ENCODE results near the gene CYP2S1.
"Not testable (repeated sequence)": the region's sequence is repeated elsewhere in the genome, so short reads cannot be mapped to it uniquely, and the experiment has no call there.

CYP2S1 gene

DNA sequence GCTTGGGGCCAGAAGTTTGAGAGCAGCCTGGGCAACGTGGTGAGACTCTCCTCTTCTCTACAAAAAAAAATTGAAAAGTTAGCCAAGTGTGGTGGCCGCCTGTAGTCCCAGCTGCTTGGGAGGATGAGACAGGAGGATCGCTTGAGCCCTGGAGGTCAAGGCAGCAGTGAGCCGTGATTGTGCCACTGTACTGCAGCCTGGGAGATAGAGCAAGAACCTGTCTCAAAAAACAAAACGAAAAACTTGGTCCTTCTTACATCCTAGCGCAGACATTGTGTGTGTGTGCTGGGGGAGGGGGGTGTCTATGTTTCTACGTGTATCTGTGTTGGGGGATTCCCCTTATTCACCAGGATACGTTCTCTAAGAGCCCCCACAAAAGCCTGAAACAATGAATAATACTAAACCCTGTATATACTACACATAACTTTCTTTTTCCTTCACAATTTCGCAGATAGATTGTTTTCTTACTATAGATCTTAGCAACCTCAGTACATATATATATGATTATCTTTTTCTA, 33.9 kb downstream of the CYP2S1 start:
- DNase-seq = no peak

DNA sequence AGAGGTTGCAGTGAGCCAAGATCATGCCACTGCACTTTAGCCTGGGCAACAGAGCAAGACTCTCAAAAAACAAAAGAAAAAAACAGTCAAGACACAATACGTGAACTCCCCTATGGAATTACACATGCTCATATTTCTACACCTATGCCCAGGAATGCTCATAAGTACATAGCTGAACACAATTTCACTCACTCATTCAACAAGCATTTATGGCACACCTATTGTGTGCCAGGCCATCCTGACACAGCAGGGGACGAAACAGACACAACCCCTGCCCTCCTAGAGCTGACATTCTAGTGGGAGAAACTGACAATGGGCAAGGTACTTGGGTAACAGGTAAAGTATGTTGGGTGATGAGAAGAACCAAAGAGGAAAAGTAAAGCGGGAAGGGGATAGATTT, 35.5 kb downstream of the CYP2S1 start:
- DNase-seq = no peak

DNA sequence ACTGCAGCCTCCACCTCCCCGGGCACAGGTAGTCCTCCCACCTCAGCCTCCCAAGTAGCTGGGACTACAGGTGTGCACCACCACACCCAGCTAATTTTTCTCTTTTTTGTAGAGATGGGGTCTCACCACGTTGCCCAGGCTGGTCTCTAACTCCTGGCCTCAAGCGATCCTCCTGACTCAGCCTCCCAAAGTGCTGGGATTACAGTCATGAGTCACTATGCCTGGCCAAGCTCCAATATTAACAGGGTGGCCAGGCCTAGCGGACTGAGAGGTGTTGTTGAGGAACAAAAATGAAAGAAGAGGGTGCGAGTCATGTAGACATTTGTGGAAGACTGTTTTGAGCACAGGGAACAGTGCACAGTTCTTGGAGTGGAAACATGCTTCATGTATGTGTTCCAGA, 36.3 kb downstream of the CYP2S1 start:
- DNase-seq = not testable (repeated sequence)

DNA sequence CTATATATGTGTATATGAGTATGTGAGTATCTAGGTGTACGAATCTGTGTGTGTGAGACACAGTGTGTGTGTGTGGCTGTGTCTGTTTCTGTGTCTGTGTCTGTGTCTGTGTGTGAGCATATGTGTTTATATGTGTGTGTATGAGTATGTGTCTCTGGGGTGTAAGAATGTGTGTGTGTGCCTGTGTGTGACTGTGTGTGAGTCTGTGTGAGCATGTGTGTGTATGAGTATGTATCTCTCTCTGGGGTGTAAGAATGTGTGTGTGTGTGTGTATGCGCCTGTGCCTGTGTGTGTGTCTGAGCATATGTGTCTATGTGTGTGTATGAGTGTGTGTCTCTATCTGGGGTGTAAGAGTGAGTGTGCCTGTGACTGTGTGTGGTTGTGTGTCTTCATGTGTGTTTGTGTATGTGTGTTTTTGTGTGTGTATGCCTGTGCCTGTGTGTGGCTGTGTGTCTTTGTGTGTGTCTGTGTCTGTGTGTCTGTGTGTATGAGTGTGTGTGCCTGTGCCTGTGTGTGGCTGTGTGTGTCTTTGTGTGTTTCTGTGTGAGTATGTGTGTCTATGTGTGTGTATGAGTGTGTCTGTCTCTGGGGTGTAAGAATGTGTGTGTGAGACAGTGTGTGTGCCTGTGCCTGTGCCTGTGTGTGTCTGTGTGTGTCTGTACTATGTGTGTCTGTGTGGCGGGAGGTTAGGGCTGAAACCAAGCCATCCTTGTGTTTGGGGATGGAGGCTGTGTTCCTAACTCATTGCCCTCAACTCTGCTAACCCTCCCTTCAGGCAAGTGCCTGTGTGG, 37.2 kb downstream of the CYP2S1 start:
- no peak for DNase-seq

DNA sequence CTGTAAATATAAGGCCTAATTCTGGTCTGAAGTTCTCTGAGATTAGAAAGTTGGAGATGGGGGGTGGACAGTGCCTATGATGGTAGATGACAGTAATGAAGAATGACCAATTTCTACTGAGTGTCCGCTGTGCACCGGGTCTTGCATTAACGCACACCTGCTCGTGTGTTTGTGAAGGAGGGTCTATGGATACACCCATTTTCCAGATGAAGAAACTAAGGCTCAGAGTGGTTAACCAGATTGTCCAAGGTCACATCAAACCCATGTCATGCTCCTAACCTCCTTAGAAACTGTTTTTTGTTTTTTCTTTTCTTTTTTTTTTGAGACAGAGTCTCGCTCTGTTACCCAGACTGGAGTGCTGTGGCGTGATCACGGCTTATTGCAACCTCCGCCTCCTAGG, 39.7 kb downstream of the CYP2S1 start:
- DNase-seq = no peak

DNA sequence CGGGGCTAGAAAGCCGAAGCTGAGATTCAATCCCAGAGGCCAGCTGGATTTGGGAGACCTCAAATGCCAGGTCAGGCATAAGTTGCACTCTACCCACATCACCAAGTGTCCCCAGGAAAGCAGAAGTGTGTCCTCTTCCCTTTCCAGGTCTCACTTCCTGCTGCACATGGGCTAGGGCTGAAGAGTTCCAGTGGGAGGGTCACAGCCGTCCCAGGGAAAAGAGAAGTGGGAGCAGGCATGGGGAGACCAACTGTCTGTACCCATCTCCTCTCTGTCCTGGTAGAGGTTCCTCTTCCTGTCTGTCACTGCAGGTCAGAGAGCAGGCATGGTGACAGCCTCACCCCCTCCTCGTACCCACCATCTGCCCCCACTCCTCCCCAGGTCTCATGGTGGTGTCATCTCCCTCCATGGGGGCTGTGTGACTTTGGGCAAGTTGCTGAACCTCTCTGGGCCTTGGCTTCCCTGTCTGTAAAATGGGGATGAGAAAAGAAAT, 40.8 kb downstream of the CYP2S1 start:
- DNase-seq = no peak

DNA sequence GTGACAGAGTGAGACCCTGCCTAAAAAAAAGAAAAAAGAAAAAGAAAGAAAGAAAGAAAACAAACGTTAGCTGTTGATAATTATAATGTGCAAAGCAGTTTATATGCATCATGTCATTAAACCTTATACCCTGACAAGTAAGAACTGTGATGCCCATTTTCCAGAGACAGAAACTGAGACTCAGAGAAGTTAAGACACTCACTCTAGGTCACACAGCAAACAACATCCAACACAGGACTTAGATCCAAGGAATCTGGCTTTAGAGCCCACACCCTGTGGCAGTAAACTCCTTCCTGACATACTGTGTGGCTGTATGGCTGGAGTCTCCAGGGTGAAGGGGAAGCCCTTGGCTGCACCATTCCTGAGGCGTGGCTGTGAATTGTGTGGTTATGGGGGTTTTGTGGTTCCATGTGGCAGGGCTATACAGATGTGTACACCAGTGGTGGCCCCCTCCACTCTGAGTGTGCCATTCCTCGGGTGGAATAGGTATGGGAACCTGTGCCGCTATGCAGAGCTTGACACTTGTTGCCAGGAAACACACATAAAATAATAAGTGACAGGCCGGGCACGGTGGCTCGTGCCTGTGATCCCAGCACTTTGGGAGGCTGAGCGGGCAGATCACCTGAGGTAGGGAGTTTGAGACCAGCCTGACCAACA, 41.6 kb downstream of the CYP2S1 start:
- no peak for DNase-seq

DNA sequence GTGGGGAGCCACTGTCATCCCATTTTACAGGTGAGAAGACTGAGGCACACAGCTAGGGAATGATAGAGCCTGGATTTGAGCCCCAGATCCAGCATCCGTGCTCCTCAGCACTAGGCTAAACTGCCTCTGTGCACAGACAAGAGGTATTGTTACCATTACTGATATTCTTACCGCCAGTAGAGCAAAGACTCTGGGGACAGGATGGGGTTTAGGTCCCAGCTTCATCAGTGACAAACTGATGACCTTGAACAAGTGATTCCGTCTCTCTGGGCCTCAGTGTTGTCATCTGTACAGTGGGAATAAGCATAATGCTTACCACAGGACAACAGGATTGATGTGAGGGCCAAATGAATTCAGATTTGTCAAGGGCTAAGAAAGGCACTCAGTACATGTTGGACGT, 42.5 kb downstream of the CYP2S1 start:
- no peak for DNase-seq

DNA sequence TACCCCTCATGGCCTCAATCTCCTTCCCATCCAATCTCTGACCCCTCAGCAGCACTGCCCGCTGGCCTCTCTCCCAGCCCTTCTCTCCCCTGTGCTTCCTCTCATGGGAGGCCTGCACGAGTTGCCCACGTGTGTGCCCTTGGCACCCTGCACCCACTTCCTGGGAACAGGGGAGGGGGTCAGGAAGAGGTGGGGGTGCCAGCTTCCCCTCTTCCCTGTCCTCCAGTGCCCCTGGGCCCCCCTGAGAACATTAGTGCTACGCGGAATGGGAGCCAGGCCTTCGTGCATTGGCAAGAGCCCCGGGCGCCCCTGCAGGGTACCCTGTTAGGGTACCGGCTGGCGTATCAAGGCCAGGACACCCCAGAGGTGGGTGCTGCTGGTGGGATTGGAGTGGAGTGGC, 45.2 kb downstream of the CYP2S1 start:
- no peak for DNase-seq

DNA sequence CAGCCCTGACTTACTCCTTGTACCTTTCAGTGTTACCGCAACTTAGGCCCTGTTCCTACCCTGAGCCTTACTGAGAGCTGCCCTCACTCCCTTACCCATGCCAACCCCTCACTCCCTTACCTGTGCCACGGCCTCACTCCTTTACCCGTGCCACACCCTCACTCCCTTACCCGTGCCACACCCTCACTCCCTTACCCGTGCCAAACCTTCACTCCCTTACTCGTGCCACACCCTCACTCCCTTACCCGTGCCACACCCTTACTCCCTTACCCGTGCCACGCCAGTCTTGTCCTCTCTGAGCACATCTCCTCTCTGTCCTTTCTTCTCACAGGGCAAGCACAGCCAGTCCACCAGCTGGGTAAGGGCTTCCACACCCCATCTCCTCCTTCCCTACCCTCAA, 46.3 kb downstream of the CYP2S1 start:
- no peak for DNase-seq

DNA sequence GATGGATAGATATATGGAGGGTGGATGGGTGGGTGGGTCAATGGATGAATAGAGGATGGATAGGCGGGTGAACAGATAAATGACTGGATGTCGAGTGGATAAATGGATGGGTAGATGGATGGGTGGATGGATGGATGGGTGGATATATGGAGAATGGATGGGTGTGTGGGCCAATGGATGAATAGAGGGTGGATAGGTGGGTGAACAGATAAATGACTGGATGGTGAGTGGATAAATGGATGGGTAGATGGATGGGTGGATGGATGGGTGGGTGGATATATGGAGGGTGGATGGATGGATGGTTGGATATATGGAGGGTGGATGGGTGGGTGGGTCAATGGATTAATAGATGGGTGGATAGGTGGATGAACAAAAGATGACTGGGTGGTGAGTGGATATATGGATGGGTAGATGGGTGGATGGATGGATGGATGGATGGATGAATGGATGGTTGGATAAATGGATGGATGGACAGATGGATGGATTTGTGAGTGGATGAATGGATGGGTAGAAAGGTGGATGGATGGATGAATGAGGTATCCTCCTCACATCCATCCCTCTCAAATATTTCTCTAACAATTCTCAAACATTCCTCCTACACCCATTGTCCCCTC, 47.0 kb downstream of the CYP2S1 start:
- no peak for DNase-seq

DNA sequence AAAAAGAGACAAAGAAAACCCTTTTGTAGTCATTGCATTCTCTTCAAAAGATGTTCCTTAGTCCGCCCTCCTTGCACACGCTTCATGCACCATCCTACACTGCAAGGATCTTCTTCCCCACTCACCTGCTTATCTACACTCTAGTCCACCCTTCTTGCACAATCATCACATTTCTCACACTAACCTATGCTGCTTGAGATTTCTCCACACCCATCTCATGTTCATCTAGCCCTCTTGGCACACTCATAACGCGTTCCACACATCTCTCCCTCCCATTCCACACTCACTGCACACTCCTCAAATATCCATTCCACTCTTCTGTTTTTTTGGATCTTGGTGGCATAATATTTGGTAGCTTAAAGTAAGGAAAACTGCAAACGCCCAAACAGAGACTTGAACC, 48.8 kb downstream of the CYP2S1 start:
- no peak for DNase-seq

DNA sequence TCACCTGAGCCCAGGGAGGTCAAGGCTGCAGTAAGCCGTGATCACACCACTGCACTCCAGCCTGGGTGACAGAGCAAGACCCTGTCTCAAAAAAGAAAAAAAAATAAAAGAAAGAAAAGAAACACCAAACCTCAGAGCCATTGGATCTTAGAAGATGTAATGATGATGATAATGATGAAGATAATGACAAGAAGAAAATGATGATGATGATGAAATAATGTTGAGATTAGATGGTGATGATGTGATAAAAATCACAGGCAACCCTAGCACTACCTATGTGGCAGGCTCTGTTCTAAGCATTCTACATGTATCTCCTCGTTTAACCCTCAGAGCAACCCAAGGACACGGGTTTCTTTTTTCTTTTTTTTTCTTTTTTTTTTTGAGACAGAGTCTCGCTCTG, 51.1 kb downstream of the CYP2S1 start:
- no peak for DNase-seq

DNA sequence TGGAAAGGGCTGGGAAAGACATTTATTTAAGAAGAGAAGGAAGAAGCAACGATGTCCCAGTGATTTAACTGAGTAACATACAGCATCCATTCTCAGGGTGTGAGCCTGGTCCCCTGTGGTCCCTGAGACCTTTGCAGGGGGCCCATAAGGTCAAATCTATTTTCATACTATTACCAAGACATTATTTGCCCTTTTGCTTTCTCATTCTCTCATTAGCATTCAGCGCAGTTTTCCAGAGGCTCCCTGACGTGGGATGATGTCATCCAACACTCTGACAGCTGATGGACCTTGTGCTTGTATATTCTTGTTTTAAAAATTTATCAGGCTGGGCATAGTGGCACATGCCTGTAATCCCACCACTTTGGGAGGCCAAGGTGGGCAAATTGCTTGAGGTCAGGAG, 52.8 kb downstream of the CYP2S1 start:
- no peak for DNase-seq

DNA sequence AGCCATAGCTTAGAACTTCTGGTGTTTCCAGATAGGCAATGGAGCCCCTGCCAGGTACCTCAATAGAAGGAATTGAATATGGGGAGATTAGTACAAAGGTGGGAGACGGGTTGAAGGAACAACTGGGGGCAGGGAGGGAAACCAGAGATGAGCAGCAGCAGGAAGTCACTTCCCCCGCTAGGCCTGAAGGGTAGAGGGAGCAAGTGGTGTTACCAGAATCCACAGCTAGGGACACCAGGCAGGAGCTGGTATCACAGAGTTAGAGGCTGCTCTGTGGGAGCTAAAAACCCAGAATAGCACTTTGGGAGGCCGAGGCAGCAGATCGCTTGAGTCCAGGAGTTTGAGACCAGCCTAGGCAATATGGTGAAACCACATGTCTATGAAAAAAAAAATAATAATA, 55.9 kb downstream of the CYP2S1 start:
- no peak for DNase-seq

DNA sequence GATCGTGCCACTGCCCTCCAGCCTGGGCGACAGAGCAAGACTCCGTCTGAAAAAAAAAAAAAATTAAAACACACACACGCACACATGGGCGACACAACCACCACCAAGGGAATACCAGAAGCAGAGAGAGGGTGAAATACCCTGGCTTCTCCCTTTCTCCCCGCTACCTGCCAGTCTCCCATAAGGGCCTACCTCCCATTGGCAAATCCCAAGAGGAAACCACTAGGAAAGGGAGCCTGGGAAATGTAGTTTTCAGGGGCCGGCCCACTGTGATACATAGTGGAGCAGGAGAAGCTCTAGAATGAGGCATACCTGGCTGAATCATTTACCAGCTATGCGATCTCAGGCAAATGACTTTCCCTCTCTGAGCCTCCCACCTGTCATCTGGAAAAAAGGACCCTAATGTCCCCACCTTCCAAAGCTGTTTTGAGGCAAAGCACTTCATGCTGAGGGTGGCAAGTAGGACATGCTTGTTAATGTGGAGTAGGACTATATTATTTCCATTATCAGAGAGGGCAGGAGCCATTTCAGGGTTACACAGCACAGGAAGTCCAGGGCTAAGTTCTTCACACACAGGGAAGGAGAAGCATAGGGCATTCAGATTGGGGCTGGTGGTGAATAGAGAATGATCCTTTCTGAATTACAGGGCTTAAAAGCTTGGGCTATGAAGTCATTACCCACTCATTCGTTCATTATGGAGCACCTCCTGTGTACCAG, 56.8 kb downstream of the CYP2S1 start:
- no peak for DNase-seq

DNA sequence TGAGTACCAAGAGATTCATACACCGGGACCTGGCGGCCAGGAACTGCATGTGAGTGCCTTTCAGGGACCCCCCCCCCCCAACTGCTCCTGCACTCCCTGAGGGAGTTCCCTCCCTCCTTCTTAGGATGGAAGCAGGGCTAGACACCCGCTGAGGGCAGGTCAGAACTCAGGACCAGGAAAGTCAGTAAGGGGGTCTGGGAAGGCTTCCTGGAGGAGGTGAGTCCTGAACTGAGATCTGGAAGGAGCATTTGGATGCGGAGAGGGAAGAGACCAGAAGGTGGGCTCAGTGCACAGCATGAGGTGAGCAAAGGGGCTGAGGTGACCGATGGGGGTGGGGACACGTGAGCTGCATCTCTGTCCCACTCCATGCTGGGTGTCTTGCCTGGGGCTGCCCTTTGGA, 60.6 kb downstream of the CYP2S1 start:
- DNase-seq = no peak

DNA sequence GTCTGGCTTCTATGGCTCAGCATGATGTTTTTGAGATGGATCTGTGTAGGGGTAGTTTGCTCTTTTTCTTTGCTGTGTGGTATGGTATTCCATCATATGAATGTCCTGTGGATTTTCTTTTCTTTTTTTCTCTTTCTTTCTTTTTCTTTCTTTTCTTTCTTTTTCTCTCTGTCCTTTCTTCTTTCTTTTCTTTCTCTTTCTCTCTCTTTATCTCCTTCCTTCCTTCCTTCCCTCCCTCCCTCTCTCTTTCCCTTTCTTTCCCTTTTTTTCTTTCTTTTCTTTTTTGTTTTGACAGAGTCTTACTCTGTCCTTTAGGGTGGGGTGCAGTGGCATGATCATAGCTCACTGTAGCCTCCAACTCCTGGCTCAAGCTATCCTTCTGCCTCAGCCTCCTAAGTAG, 62.2 kb downstream of the CYP2S1 start:
- no peak for DNase-seq
